Measurements from ENCODE around the gene WNT7B.

- TF ChIP-seq CTCF (IDR thresholded peaks at IDR 0.05) (no peak), POLR2A (IDR thresholded peaks at IDR 0.05) (no peak)
Measured at GRCh38 chr22:46008291-46008690, 31.3 kb upstream of the WNT7B start.
